NCI-H187 (cell line): ENCODE data around the gene SPTBN1.

Experiments used
- DNase-seq, 2 experiments: peaks; one replicate each; lab custom pipeline; 2025; lab: John Stamatoyannopoulos, UW

The SPTBN1 gene

DNA sequence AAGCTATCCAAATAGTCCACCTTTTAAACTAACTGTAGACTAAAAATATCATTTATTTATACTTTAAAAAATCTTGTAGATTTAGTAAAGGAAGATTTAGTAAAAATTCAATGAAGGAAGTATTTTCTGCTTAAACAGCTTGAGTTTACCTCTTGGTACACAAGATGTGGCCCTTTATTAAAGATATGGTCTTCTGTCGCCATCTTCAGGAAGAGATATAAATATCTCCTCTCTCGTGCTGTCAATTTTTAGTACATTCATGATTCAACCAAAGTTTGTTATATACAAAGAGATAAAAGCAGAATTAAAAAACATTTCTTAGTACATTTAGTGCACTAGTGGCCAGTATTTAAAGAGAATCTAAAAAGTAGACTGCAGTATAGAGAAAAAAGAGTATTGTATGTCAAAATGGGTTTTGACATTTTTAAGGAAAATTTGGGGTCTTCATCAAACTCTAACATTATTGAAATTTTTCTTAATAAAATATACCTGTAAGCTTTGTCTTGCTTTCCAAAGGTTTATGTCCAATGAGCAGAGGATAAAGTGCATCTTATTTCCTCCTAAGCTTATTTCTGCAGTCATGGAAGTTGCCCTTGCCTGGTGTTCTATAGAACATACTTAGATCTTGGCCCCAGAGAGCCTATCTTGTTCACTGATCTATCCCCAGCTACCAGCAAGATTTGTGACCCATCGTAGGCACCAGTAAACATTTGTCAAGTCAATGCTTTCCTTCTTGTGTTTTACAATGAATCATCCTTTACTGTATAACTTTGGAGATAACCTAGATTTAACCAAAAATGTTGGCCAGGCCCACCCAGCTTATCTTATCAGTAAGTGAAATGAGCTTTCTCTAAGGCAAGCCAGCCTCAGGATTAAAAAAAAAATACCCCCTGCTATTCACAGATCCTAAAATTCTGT, 248.8 kb downstream of the SPTBN1 start:
- DNase-seq: peak in 1 of 2 experiments; percentile 60

DNA sequence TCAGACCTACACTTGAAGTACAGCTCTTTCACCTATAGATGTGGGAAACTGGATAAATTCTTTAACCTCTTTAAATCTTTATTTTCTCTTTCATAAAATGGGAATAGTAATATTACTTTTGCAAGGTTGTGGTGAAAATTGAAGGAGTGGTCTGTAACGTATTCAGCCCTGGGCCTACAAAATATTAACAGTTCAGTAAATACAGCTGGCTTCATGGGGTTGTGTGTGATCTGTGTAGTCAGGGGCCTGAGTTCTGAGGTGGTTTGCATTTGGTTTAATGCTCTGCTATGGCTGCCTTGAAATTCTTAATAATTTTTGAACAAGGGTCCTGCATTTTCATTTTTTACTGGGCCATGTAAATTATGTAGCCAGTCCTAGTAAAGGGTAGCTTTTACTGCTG, 250.5 kb downstream of the SPTBN1 start:
- no peak for DNase-seq

GRCh38 chr2:54708584-54709335, 252.6 kb downstream of the SPTBN1 start:
- no peak for DNase-seq

DNA sequence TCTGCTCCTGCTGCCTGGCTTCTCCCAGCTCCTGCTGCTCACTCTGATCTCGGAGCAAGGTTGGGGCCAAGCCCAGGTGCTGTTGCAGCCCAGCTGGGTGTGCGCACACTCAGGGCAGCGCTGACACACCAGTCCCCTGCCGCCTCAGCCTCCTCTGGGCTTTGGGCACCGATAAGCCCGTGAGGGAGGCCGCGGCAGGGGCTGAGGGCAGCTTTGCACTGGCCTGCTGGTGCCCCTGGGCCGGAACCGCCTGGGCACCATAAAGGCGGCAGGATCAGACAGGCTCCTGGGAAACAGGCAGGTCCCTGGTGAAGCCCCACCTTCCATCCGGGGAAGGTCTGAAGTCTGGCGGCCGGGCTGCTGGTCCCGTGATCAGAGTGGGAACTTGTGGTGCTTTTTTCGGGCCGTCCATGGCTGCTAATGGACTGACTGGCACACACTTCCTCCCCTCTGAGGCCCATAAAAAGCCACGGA, 253.2 kb downstream of the SPTBN1 start:
- DNase-seq: no peak

DNA sequence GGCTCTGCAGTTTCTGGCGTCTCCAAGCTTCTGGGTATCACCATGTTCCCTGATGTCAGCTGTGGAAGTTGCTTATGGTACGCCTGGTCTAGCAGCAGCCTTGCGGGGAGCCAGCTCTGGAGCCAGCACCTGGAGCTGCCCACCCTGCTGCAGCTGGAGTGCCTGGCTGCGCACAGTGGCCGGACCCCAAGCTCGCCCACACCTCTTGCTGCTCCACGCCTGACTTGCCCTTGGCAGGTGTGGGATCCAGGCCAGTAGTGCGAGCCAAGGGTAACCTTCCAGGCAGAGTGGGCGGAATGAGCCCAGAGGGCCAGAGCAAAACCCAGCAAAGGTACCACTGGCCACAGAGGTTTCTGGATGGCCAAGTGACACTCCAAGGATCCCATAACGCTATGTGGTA, 254.1 kb downstream of the SPTBN1 start:
- no peak for DNase-seq

DNA sequence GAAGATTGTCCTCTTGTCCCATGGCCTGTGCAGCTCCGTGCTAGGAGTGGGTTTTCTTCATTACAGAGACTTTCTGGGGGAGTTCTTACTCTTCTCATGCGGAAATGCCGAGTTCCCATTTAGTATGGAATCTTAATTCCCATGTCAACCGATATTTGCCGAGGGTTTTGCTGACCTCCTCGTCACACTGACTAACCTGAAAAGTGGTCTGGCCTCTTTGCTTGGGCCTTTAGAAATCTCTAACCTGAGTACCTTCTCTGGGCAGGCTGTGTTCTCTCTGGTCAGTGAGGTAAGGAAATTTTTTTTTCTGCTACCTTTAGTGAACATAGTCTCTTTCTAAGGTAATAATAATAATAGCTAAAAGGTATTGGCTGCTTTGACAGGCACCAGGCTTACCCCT, 256.4 kb downstream of the SPTBN1 start:
- no peak for DNase-seq

- DNase-seq: no peak
These were observed 258.9 kb downstream of the SPTBN1 start for GRCh38 chr2:54714996-54715395.

DNA sequence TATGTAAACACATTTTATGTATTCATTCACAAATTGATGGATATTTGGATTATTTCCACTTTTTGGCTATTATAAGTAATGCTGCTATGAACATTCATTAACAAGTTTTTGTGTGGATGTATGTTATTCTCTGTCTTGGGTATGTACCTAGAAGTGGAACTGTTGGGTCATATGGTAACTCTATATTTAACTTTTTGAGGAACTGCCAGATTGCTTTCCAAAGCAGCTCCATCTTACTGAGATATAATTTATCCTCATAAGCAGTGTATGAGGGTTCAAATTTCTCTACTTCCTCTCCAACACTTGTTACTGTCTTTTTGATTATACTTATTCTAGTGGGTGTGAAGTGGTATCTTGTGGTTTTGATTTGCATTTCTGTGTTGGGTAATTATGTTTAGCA, 260.2 kb downstream of the SPTBN1 start:
- DNase-seq: no peak

- no peak for DNase-seq
These were observed 264.4 kb downstream of the SPTBN1 start for GRCh38 chr2:54720563-54720962.
